22Rv1 (cell line): ENCODE data around the gene FMN1.

Source experiments
- ZFX ChIP-seq: fragments of 450-650 bp; IDR thresholded peaks from 2 replicates; pipeline ENCODE4 v1.6.1; 2017; ENCODE audit warnings: antibody characterized with exemption, borderline replicate concordance
- TF ChIP-seq, protein P1 (sequence below): fragments of 450-650 bp; IDR thresholded peaks from 2 replicates; pipeline ENCODE4 v1.5.1; 2017; ENCODE audit warnings: mild to moderate bottlenecking

- TF ChIP-seq, protein P1, sequence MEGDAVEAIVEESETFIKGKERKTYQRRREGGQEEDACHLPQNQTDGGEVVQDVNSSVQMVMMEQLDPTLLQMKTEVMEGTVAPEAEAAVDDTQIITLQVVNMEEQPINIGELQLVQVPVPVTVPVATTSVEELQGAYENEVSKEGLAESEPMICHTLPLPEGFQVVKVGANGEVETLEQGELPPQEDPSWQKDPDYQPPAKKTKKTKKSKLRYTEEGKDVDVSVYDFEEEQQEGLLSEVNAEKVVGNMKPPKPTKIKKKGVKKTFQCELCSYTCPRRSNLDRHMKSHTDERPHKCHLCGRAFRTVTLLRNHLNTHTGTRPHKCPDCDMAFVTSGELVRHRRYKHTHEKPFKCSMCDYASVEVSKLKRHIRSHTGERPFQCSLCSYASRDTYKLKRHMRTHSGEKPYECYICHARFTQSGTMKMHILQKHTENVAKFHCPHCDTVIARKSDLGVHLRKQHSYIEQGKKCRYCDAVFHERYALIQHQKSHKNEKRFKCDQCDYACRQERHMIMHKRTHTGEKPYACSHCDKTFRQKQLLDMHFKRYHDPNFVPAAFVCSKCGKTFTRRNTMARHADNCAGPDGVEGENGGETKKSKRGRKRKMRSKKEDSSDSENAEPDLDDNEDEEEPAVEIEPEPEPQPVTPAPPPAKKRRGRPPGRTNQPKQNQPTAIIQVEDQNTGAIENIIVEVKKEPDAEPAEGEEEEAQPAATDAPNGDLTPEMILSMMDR = no peak
- no peak for TF ChIP-seq ZFX
Observed at GRCh38 chr15:32884146-32884545, 310.4 kb downstream of the FMN1 start.
